K562 (cell line): ENCODE results near the gene ZDHHC20. TPM values are rescaled to one million over a fixed set of nuclear protein-coding genes. Genes with fewer than 3 reads are reported as not detected.

Experiments used
- ATAC-seq: fragments of 200-7000 bp; cut with Tn5 transposase; 3 replicates; pipeline ENCODE4 v1.9.1; 2020; ENCODE audit warnings: moderate library complexity
- BruUV-seq: library from RNA; stranded (reverse); fragments of 400-500 nt; replicated peaks from 2 replicates; lab custom pipeline; 2021; lab: Mats Ljungman, UMichigan
- CTCF ChIA-PET: fragments of 300-600 bp; formaldehyde crosslinking; extraction: SDS; loops from one replicate; lab custom pipeline; 2021; ENCODE audit warnings: low intra/inter-chr PET ratio; lab: Yijun Ruan, JAX
- POLR2A ChIA-PET: fragments of 300-600, 350-650 bp; sonication (Branson Sonifier 250); formaldehyde crosslinking; extraction: SDS; loops from one replicate; lab custom pipeline; 2021; ENCODE audit warnings: antibody characterized with exemption, inconsistent platforms; lab: Yijun Ruan, JAX
- DNase-seq, 4 experiments: peaks; one replicate each; pipeline versions ENCODE4 v3.0.0 to v3.0.0-alpha.2; 2011 to 2018; ENCODE audit warnings: low spot score in 3 of 4, mixed read lengths in 3 of 4; ENCODE audit errors: extremely low read depth in 1 of 4
- FAIRE-seq: peaks from 2 replicates; lab custom pipeline; 2011; peaks lifted over from hg19 to GRCh38; lab: Jason Lieb, UNC
- H2AFZ ChIP-seq: 2 replicates; pipeline ENCODE4 v1.6.0; 2011; ENCODE audit warnings: low read depth, low read length, control low read depth, inconsistent platforms
- H3K27ac ChIP-seq: fragments of 200-600 bp; 3 replicates; pipeline ENCODE4 v1.8.0; 2011; ENCODE audit warnings: low read depth, mild to moderate bottlenecking, control low read depth, inconsistent platforms, low read length, moderate library complexity, mixed read lengths; ENCODE audit errors: extremely low read depth
- H3K27me3 ChIP-seq, 2 experiments: fragments of 300-600 bp in 1 of 2; 2 replicates in 1 of 2; 3 replicates in 1 of 2; pipeline versions ENCODE4 v1.6.0 to v1.8.0; 2011; ENCODE audit warnings: inconsistent platforms in 2 of 2, low read length in 2 of 2, mild to moderate bottlenecking in 1 of 2, mixed read lengths in 1 of 2, moderate library complexity in 1 of 2; ENCODE audit not compliant: control insufficient read depth in 2 of 2, insufficient read depth in 2 of 2
- H3K36me3 ChIP-seq: fragments of 300-600 bp; 3 replicates; pipeline ENCODE4 v1.8.0; 2011; ENCODE audit warnings: mild to moderate bottlenecking, low read length, inconsistent platforms; ENCODE audit not compliant: control insufficient read depth, insufficient read depth
- H3K4me1 ChIP-seq, 2 experiments: fragments of 200-600 bp in 1 of 2; replicated peaks in 1 of 2; 2 replicates in 1 of 2; 3 replicates in 1 of 2; pipeline versions ENCODE4 v1.5.1 to v1.8.0; 2011; ENCODE audit warnings: inconsistent platforms in 2 of 2, low read length in 2 of 2, mild to moderate bottlenecking in 1 of 2, mixed read lengths in 1 of 2, moderate library complexity in 1 of 2; ENCODE audit not compliant: control insufficient read depth in 2 of 2, insufficient read depth in 2 of 2
- H3K4me2 ChIP-seq: 2 replicates; pipeline ENCODE4 v1.6.1; 2011; ENCODE audit warnings: low read length, control low read depth, inconsistent platforms, mixed read lengths; ENCODE audit not compliant: insufficient read depth
- H3K4me3 ChIP-seq: fragments of 200-600 bp; sonication (generic), shearing (Covaris generic); 2 replicates; pipeline ENCODE4 v1.5.1; 2016; ENCODE audit warnings: control low read depth, inconsistent platforms
- H3K79me2 ChIP-seq: fragments of 200-600 bp; 3 replicates; pipeline ENCODE4 v1.8.0; 2011; ENCODE audit warnings: low read length, inconsistent platforms; ENCODE audit not compliant: control insufficient read depth, insufficient read depth
- H3K9ac ChIP-seq, 2 experiments: 2 replicates each; pipeline versions ENCODE4 v1.6.0 to v1.6.1; 2011; ENCODE audit warnings: low read depth in 2 of 2, low read length in 2 of 2, control low read depth in 1 of 2, inconsistent platforms in 1 of 2, mild to moderate bottlenecking in 1 of 2, mixed read lengths in 1 of 2; ENCODE audit not compliant: insufficient read depth in 1 of 2
- H3K9me1 ChIP-seq: one replicate; pipeline ENCODE4 v1.6.0; 2011; ENCODE audit warnings: inconsistent platforms, mild to moderate bottlenecking, low read length, moderate library complexity; ENCODE audit not compliant: control insufficient read depth, insufficient read depth
- H3K9me3 ChIP-seq: replicated peaks from 2 replicates; pipeline ENCODE4 v1.5.1; 2011; ENCODE audit warnings: low read depth, low read length, inconsistent platforms; ENCODE audit not compliant: control insufficient read depth, insufficient read depth
- H4K20me1 ChIP-seq: replicated peaks from 2 replicates; pipeline ENCODE4 v1.6.1; 2011; ENCODE audit warnings: low read length, inconsistent platforms, mixed read lengths; ENCODE audit not compliant: control insufficient read depth, insufficient read depth
- MAFF ChIP-seq: IDR thresholded peaks from 2 replicates; pipeline ENCODE4 v1.6.1; 2012; ENCODE audit warnings: low read length, improper control_type of control experiment
- MITF ChIP-seq: IDR thresholded peaks from 2 replicates; pipeline ENCODE4 v1.6.1; 2014; ENCODE audit warnings: antibody characterized with exemption
- ZNF507 ChIP-seq: conservative IDR thresholded peaks from 2 replicates; pipeline ENCODE4 v1.6.1; 2017; ENCODE audit warnings: missing genetic modification characterization, missing compliant biosample characterization
- ZNF79 ChIP-seq: fragments of 250-450 bp; sonication (Bioruptor Pico); IDR thresholded peaks from 2 replicates; pipeline ENCODE4 v1.4.0; 2020; ENCODE audit warnings: low read depth, mild to moderate bottlenecking, moderate library complexity
- in situ Hi-C: fragments of 300-500 bp; cut with MboI; formaldehyde crosslinking; loops from 4 replicates; pipeline ENCODE4 v1.15.0; 2018; ENCODE audit warnings: inconsistent platforms, mixed read lengths
- intact Hi-C: fragments of 100-400 bp; cut with micrococcal nuclease; formaldehyde crosslinking; loops from 2 replicates; pipeline ENCODE4 v1.14.2; 2022
- polyA plus RNA-seq, 8 experiments: library from polyadenylated mRNA; depleted of rRNA in 4 of 8; stranded (reverse) in 5 of 8; unstranded in 3 of 8; fragments of >200 nt; fragmentation: Nextera tagmentation in 2 of 8; fragmentation: Illumina TruSeq in 1 of 8; extraction: Ambion mirVana in 2 of 8; extraction: Trizol in 1 of 8; gene quantifications; 2 replicates each; pipeline versions ENCODE4 v1.2.1 to v1.2.3, GENCODE V29; 2011 to 2014; ENCODE audit warnings: inconsistent platforms in 1 of 8, missing spikeins in 1 of 8
- total RNA-seq, 7 experiments: library from RNA; depleted of rRNA in 6 of 7; stranded (reverse); fragments of >200 nt in 6 of 7; fragmentation: Illumina TruSeq in 2 of 7; extraction: Trizol in 2 of 7; gene quantifications; 2 replicates each; pipeline versions ENCODE4 v1.2.1 to v1.2.3, GENCODE V29; 2011 to 2021; ENCODE audit warnings: low replicate concordance in 1 of 7

The ZDHHC20 gene
- total and polyA plus RNA-seq, 9 of the 15 experiments (the other 6 are each of a cell fraction or from before 2014, with no cell fraction given), result 2.7 to 20.9 (median 15.8) TPM

- TF ChIP-seq MITF, result no peak
- TF ChIP-seq MAFF, result no peak
These were observed 16.0 kb upstream of the ZDHHC20 start (continued) for GRCh38 chr13:21475115-21475514.

GRCh38 chr13:21470785-21471184 is 11.7 kb upstream of the ZDHHC20 start:
- Histone ChIP-seq H3K4me3 (no peak overlapping the region), H2AFZ (no peak overlapping the region), H3K36me3 (no peaks in the 10 kb centered on the region), H3K9me3 (no peaks in the 10 kb centered on the region), H3K27me3 (no peaks in the 10 kb centered on the region), H3K9me1 (no peaks in the 10 kb centered on the region), H3K79me2 (no peaks in the 10 kb centered on the region), H3K4me2 (no peak overlapping the region), H4K20me1 (no peaks in the 10 kb centered on the region), H3K9ac (no peak overlapping the region), H3K4me1 (no peaks in the 10 kb centered on the region; a peak in 1 of 5 replicates), H3K27ac (no peak overlapping the region)
- ChIA-PET POLR2A (no interaction called here), CTCF (no interaction called here)
- TF ChIP-seq ZNF507 (tag) (peak; percentile 86), ZNF79 (CRISPR knock-in tag) (no peak)
- BruUV-seq, result no TSS peak
- in situ Hi-C loops, result loop anchor here (5.0 kb wide), 1 partner anchor 178 kb away; no protein-coding TSS in a partner anchor
- FAIRE-seq, result no peak
- DNase-seq, result no peak
- intact Hi-C loops, result loop anchor here (10.0 kb wide), 1 partner anchor 366 kb away; no protein-coding TSS in a partner anchor
- no peak for ATAC-seq
